HG03025 (cell line): ENCODE measurements around the gene CDX1.

ENCODE experiments used
- ATAC-seq: cut with Tn5 transposase; IDR thresholded peaks from one replicate; pipeline ENCODE4 v1.9.1; 2021; ENCODE audit warnings: mild to moderate bottlenecking, moderate library complexity; ENCODE audit not compliant: unreplicated experiment, low FRiP score

CDX1 gene

DNA sequence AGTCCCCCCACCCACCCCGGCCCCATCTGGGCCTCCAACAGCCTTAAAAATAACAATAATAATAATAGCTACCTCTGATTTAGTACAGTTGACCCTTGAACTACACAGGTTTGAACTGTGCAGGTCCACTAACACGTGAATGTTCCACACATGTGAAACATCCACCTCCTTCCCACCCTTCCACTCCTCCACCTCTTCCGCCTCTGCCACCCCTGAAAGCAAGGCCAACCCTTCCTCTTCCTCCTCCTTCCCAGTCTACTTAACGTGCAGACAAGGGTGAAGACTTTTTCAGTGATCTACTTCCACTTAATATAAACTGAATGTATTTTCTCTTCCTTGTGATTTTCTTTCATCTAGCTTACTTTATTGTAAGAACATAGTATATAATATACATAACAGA lies 21.7 kb upstream of the CDX1 start:
- no peak for ATAC-seq

DNA sequence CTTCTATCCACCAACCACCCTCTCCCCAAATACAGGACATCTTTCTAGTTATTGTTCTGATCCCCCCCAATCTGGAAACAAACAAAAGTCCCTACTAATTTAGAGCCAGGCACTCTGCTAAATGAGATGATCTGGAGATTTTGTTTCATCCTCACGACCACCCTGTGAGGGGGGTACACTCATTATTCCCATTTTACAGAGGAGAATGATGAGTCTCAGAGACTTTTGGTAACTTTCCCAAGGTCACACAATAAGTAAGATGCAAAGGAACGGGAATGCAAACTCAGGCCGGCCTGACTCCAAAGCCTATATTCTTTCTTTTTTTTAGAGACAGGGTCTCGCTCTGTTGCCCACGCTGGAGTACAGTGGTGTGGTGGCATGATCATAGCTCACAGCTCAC lies 20.3 kb upstream of the CDX1 start:
- no peak for ATAC-seq

DNA sequence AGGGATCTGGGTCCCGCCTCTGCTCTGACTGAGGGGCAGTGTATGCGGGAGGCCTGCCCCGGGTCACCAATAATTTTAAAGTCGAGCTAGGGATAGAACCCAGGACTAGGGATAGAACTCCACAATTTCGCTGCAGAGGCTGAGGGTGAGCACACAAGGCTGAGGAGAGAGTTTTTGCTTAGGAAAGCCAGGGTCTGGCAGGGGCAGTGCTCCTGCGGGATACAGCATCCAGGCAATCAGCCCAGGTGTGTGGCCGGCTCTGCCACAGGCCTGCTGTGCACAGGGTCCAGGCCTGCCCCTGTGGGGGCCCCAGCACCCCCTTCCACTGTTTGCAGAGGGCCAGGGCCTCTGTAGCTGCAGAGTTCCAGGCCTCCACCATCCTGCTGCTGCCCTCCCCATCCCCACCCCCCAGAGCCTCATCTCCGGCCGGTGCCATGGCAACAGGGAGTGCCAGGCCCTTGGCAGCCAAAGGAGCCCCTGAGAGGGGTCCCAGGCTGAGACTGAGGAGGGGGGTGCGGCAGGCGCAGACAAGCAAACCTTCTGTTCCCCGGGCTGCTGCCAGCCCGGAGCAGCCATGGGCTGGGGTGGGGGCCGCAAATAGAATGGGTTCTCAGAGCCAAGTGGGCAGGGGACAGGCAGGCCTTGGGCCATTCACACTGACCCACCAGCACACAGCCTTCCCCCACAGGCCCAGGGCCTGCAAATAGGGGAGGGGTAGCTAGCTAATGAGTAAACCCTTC lies 19.5 kb upstream of the CDX1 start:
- ATAC-seq: no peak

DNA sequence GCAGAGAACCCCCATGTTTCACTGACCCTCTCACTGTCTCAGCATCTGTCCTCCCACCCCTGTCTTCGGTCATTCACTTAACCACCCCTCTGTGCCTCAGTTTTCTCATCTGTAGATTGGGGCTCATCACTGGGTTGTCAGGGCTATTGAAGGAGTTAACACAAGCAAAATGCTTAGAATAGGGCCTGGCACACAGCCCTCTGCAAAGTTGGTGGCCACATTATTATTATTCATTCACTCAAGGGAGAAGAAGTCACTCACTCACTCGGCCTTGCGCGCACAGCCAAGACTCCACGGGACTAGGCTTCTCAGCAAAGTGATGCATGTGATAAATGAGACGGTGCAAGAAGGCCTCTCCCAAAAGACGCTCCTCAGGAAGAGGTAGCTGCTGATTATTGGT lies 18.9 kb upstream of the CDX1 start:
- no peak for ATAC-seq

DNA sequence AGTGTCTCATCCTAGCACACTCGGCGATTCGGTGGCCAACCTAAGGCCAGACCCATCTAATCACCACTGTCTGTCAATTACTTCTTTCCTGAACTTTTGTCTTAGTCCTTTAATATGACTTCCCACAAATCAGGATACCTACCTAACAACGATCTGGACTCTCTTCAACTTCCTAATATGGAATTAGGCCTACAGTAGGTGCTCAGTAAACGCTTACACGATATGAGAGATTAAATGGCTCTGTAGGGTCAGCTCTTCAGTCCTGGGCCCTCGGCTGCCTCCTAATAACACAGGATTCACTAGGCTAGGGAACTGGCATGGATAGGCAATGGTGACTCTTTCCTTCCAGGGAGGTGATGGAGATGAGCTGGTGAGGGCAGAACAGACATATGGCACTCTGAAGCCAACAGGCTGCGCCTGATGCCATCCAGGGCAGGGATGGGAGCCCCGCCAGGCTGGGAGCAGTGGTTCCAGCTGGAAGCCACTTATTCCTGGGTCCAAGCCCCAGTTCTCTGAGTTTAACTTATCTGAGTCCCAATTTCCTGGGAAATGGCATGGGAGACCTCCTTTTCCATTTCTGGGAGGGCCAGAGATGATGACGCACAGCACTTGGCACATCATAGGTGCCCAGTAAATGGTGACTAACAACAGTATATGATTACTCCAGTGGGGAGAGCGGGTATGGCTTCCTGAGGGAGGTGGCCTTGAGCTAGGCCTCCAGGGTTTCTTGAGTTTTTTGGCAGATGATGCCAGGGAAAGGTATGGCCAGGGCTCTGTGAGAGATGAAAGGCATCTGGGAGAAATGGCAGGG lies 18.3 kb upstream of the CDX1 start:
- no peak for ATAC-seq

DNA sequence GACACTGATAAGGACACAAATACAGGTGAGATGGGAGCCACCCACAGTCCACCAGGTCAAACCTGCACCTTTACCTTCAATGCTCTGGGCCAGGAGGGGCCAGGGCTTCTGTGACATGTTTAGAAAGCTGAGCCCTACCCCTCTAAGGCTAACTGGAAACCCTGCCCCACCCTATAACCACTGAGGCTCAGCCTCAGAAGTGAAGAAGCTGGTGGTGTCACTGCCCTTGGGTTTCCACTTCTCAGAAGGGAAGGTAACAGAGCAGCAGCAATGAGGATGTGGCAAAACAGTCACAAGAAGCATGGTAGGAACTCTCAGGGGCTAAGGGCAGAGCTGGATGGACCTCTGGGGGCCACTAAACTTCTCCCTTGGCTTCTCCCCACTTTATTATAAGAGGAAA lies 17.0 kb upstream of the CDX1 start:
- ATAC-seq: no peak

DNA sequence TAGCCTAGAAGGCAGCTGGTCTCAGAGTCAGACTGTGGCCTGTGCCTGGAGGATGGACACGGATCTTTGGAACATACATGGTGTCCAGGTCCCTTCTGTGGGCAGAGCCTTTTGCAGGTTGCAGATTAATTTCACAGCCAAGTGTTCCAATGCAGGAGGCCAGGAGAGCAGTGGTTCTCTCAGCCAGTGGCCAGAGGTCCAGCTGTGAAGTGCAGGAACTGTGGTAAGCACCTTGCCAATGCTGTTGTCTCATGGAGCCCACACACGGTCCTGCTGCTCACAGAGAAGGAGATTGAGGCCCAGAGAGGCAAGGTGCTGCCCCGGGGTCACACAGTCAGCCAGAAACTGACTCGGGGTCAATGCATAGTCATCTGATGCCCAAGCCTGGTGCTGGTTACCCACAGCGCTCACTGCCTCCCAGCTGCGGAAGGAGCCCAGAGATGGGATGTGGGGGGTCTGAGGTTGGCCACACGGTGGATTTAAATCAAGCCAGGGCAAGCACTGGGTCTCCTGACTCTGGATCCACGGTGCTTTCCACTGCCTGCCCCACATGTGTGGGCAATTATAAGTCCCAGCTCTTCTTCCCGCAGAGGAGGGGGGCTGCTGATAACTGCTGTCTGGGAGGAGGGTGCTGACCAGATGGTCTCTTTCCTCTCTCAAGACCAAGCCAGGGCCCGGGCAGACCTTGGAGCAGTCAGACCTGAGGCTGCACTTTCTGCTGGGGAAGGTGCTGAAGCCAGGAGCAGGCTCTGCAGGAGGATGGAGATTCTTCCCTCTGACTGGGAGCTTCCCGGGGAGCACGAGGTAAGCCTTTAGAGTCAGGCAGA lies 13.7 kb upstream of the CDX1 start:
- no peak for ATAC-seq

DNA sequence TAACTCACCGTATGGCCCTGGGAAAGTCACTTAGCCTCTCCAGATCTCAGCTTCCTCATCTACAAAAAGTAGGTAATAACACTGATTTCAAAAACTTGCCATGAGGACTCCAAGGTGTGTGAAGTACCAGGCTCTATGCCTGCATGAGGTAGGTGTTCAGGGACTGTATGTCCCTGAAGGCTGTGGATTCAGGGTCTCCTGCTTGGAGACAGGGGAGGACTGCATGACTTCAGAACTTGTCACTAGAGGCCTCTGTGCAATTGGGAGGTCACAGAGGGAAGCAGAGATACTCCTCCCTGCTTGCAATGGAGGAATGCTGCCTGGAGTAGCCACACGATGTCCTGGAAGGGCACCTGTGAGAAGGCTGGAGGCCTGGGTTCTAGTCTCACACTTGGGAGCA lies 13.1 kb upstream of the CDX1 start:
- ATAC-seq: no peak

DNA sequence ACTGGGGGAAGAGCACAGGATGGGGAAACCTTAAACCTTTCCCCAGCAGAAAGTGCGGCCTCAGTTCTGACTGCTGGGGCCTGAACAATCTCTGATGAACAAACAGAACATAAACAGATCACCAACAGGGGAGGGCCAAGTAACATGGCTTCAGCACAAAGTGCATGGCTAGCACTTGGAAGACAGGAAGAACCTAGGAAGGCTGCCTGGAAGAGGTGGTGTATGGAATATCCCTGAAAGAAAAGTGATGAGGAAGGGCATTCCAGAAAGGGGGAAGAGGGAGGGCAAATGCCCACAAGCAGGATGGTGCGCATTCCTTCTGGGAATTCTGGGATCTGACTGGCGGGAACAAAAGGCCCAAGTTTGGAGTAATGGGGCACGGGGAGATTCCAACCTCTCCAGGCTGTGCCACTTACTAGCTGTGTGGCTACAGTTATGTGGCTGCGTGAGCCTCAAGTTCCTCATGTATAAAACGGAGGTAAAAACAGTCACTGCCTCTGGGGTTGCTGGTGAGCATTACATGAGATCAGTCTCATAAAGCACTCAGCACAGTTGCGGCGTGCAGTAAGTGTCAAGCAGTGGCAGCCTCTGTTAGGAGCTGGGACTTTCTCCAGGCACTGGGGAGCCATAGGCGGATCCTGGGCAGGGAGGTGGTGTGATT lies 12.5 kb upstream of the CDX1 start:
- ATAC-seq: no peak

DNA sequence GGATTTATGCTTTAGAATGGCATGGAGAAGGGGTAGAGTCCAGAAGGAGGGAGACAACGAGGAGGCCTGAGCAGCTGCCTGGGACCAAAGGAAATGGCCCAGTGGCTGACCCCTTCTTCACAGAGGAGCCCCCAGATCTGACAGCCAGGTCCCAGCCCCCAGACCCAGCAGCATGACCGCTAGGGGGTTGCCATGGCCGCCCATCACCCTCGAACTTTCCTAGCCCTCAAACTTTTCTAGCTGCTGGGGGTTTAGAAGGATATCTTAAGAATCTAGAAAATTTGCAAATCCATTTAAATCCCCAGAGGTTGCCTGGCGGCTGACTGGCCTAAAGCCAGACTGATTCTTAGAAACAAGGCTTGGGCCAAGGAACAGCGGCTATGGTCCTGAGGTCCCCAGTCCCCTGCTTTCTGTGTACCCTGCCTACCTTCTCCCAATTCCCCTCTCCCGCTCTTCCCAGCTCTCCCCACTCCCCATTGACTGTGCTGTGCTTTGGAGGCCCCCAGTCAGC lies 11.9 kb upstream of the CDX1 start:
- ATAC-seq: no peak

DNA sequence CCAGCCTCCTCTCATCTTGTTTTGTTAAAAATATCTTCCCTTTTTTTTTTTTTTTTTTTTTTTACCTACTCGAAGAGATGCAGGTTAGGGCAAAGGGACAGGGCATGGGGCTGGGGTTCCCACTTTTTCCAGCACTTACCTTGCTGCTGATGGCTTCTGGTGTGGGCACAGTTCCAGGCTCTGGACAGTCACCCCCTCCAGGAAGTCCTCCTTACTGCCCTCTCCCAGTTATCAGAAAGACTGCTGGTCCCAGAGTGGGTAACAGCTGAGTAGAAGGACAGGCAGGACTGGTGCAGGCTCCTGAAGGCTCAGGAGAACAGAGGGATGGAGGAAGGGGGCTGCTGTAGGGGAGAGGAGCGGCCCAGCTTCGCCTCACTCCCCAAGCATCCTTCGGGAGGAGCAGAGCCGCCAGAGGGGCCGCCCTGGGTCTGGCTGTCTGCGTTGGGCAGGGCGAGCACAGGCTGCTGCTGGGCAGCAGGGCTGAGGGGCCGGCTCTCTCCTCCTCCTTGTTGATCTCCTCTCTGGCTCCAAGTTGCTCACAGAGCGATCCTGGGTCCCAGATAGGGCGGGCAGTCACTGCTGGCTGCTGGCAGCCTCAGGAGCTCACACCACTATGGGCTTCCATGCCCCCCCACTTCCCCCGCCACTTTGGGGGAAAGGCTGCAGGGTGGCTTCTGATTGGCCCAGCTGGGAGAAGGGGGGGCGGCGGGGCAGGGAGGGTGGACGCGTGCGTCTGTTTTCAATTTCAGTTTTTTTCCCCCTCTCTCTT lies 11.1 kb upstream of the CDX1 start, which contains the start of gene PDGFRB:
PDGFRB (minus strand) TSS at position 588 of the 769 bp plus-strand sequence. CDS start 18,798 bp downstream, outside the sequence.
- ATAC-seq: no peak

DNA sequence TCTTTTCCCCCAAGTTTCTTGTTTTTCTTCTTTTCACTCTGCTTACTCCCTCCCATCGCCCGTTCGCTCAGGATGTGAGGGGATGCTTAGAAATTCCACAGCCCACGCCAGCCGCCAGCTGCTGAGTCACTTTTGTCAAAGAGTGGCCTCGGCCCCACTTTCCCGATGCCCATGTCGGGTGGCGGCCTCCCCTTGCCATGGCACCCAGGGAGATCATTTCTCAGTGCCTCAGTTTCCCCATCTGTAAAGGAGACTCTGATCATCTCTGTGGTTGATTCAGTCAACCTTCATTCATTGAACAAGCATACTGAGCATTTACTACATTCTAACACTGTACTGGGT lies 10.6 kb upstream of the CDX1 start:
- ATAC-seq: no peak

DNA sequence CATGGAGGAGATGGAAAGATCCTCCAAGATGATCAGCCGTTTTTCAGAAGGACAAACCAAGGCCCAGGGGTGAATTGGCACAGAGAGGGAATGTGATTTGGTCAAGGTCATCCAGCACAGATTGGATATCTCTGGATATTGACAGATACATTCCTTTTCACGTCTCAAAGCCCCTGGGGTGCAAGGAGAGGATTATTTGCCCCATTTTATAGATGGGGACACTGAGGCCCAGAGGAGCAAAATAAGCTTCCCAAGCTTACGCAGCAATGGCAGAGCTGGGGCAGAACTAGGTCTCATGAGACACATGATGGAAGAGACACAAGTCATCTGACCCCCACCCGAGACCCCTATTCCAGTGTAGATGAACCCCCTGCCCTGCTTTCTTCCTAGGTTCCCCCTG lies 10.0 kb upstream of the CDX1 start:
- ATAC-seq: no peak

DNA sequence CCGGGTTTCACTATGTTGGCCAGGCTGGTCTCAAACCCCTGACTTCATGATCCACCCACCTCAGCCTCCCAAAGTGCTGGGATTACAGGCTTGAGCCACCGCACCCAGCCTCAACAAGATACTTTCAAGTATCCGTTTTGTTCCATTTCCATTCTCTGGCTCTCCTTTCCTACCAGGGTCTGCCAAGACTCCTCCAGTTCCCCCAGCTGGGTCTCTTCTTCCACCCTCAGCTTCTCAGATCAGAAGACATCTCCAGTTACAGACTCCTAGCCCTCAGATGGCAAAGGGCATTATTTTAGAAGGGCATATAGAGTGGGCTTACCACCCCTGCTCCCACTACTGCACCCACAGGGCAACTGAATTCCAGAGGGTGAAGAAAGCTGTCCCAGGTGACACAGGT lies 9.4 kb upstream of the CDX1 start:
- no peak for ATAC-seq

DNA sequence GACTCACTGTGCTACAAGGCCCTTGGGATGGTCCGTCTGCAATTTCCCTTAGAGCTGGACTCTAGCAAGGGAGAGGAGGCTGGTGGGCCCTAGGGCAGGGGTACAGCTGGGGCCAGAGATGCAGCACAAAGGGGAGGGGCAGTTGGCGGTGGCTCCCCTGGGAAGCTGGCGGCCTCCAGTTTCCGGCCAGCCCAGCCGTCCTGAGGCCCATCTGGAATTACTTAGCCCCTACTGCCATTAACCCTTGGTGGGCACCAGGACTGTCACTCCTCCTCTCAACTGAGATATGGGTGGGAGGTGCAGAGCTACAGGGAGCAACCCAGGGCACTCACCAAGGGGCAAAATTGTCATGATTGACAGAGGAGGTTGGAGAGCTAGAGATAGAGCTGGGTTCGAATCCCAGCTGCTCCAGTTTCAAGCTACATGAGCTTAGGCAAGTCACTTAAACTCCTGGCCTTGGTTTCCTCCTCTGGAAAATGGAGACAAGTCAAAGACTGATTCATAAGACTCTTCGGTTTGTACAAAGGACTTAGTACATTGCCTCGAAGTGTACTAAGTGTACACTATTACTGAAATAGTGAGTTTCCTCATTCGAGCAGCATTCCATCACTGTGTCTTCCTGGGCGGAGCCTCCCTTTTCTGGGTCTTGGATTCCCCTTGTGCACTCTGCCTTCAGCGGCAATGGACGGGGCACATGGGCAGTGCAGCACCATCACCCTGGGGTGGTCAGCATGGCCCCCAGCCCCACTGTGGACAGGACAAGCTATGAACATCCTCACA lies 8.2 kb upstream of the CDX1 start:
- ATAC-seq: no peak

DNA sequence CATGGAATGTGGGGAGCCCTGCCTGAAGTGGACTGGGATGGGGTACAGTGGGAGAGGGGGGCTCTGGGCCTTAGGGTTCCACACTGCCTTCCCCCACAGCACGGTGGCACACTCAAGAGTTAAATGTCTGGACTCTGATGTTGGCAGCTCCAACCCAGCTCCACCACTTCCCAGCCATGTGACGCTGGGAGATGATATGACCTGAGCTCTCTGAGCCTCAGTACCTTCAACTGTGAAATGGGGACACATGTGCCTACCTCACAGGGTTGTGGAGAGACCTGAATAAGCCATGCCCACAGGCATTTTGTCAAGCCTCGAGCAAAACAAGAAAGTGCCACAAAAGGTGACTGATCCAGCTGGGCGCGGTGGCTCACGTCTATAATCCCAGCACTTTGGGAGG lies 7.5 kb upstream of the CDX1 start:
- no peak for ATAC-seq

DNA sequence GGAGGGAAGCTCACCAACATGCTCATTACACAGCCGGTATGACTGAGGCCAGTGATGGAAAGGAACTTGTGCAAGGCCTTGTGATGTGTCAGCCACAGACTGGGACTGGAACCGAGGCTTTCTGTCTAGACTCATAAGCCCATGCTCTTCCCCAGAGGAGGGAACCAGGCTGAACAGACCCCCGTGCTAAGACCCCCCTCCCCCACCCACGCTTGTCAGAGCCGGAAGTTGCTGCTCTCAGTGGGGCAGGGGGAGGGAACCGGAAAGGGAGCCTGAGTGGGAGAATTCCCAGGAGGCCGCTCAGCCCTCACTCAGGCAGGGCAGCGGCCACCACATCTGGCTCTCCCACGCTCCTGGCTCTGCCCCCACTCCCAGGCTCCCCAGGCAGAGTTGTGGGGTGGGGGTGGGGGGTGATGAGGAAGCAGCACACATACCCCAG lies 6.8 kb upstream of the CDX1 start:
- ATAC-seq: no peak

DNA sequence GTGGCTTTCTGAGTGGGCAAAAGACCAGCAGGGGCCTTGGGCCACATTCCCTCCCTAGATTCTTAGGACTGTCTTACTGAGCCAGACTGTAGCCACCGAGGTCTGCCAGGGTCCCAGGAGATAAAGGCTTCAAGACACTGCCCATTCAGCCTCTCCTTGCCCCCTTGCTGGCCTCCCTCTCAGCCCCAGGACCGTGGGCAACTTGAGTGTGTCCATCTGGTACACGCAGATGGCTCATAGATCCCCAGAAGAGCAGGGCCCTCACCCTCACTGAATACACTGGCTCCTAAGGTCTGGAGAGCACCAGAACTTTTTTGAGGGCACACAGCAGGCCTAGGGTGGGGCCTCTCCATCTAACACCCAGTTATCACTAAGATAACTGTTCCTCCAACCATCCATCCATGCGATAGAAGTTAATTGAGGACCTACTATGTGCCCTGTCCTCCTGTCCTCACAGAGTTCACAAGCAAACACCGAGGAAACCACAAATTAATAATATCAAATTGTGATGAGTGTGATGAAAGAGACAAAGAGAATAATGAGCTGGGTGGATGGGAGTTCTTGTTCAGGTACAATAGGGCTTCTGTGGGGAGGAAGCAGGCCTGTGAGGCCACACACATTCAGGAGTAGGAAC lies 6.0 kb upstream of the CDX1 start:
- no peak for ATAC-seq
